GM21529 (cell line): ENCODE data around the gene UNKL.

ENCODE experiments used
- ATAC-seq: cut with Tn5 transposase; IDR thresholded peaks from one replicate; pipeline ENCODE4 v1.9.1; 2021; ENCODE audit not compliant: unreplicated experiment

Gene UNKL

DNA sequence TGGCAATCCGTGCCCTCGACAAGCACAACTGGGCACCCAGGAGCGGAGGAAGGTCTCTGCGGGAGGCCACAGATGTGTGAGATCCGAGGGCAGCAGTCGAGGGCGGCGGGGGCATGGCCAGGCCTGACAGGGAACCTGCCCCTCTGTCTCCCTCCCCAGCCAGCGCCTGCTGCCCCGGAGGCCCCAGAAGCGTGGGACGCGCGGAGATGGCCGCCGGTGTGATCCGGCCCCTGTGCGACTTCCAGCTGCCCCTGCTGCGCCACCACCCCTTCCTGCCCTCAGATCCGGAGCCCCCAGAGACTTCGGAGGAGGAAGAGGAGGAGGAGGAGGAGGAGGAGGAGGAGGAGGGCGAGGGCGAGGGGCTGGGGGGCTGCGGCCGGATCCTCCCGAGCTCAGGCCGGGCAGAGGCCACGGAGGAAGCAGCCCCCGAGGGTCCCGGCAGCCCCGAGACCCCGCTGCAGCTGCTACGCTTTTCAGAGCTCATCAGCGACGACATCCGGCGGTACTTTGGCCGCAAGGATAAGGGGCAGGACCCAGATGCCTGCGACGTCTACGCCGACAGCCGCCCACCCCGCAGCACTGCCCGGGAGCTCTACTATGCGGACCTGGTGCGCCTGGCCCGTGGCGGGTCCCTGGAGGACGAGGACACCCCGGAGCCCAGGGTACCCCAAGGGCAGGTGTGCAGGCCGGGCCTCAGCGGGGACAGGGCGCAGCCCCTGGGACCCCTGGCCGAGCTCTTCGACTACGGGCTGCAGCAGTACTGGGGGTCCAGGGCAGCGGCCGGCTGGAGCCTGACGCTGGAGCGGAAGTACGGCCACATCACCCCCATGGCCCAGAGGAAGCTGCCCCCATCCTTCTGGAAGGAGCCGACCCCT lies 18.1 kb upstream of the UNKL start:
- no peak for ATAC-seq

- ATAC-seq: no peak
These were observed 17.2 kb upstream of the UNKL start for GRCh38 chr16:1431497-1432270.

GRCh38 chr16:1430759-1431496 lies 16.4 kb upstream of the UNKL start, which contains the start of gene PERCC1:
TSS of gene PERCC1 (plus strand) at chr16:1431078. CDS start at chr16:1432594, 1,516 bp downstream.
- no peak for ATAC-seq

GRCh38 chr16:1430214-1430758 lies 15.8 kb upstream of the UNKL start:
- ATAC-seq: no peak

- ATAC-seq: no peak
These were observed 15.1 kb upstream of the UNKL start for GRCh38 chr16:1429631-1430030.

DNA sequence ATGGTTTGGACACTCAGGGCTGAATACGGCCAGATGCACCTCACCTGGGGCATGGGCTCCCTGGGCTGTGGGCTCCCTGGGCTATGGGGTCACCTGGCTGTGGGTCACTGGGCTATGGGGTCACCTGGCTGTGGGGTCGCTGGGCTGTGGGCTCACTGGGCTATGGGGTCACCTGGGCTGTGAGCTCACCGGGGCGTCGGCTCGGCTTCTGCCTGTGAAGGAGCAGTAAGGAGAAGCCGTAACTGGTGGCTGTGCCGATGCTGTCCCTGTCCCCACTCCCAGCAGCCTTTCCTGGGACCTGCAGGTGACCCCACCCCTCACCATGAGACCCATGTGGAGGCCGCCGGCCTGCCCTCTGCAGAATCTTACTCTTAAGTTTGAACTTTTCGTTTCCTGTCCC lies 14.5 kb upstream of the UNKL start:
- ATAC-seq: no peak

DNA sequence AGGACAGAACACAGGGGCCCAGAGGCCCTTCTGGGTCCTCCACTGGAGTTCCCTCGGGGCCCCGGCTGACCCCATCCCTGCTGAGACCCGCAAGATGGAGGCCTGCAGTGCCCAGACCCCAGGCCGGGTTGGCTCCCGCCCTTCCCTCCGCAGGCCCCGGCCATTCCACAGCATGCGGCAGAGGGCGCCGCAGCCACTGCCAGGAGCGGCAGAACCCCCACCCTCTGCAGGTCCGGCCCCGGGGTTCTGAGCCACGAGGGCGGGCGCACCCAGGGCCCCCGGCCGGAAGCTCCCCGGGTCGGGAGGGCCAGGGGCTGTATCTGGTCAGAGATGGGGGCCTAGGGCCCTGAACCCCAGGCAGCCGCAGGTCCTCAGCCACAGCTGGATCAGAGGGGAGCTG lies 14.0 kb upstream of the UNKL start:
- ATAC-seq: no peak

GRCh38 chr16:1427473-1428461 lies 13.3 kb upstream of the UNKL start:
- ATAC-seq: no peak

GRCh38 chr16:1426734-1427471 lies 12.4 kb upstream of the UNKL start:
- no peak for ATAC-seq

DNA sequence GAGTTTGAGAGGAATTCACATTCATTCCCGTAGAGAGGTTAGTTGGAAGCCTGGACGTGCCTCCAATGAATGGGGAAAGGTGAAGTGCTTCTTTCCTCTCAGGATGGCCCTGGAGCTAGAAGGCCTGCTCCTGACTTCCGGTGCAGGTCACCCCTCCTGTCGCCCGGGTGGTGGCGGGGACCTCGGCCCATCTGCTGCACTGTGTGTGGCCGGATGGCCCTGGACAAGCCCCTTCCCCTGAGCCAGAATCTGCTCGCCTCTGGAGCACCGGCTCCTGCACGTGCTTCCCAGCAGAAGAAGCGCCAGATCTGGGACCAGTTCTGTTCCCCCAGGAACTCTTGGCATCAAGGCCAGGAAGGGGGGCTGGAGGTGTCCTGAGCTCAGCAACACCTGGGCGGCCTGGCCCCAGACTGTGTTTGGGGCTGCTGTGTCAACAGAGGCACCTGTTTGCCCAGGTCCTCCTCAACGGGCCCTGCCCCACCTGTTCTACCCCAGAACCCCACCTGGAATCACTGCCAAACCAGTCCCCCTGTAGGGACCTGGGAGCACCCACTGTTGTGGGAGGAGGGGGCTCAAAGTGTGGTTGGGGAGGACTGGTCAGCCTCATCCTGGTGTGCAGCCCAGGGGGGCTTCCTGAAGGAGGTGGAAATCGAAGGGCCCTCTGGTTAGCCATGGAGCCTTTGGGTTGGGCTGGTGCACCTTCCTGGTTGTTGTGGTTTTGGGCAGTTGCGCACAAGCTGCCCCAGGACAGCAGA lies 11.3 kb upstream of the UNKL start:
- no peak for ATAC-seq

- ATAC-seq: no peak
These were observed 9.5 kb upstream of the UNKL start for GRCh38 chr16:1424028-1424427.

DNA sequence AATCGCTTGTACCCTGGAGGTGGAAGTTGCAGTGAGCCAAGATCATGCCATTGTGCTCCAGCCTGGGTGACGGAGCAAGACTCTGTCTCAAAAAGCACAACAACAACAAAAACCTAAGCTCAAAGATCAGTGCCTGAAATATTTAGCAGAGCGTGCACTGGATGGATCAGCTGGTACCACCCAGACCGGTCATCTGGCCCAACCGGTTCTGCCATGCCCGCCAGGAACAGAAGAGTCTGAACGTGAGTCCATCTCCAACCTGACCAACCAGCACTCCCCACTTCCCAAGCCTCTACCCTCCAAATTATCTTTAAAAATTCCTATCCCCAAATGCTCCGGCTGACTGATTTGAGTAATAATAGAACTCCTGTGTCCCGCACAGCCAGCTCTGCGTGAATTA lies 7.6 kb upstream of the UNKL start:
- no peak for ATAC-seq

DNA sequence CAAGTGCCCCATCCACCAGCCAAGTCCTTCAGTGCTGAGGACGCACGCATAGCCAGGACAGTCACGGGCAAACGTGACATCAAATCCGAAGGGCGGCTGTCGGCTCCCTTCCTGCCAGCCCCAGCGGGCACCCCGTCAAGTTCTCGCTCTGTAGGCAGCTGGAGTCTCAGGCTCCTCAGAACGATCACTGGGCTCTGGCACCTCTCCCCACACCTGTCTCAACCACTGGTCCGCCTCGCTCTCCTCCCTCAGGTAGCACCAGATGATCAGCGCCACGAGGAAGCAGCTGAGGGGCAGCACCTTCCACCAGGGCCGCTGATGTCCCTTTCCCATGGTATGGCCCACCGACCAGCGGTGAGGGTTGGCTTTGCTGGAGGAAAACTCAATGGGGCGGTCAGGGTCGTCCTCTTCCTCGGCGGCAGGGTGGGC lies 5.6 kb upstream of the UNKL start:
- peak; percentile 5 for ATAC-seq

DNA sequence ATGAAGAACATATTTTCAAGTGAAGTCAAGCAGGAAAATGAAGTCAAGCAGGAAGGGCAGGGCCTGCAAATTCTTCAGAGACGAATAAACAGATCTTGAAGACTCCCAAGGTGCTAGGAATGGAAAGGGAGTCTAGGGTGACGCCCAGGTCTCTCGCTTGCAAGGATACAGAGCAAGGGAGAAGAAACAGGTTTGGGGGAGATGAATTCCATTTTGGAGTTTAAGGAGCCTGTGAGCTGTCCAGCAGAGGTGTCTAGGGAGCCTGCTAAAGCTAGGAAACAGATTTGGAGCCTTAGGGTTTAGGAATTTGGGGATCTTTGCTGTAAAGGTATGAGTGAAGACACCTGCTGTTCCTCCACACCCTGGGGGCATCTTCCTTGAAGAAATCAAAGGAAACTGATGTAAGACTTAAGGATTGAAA lies 2.0 kb upstream of the UNKL start:
- no peak for ATAC-seq

DNA sequence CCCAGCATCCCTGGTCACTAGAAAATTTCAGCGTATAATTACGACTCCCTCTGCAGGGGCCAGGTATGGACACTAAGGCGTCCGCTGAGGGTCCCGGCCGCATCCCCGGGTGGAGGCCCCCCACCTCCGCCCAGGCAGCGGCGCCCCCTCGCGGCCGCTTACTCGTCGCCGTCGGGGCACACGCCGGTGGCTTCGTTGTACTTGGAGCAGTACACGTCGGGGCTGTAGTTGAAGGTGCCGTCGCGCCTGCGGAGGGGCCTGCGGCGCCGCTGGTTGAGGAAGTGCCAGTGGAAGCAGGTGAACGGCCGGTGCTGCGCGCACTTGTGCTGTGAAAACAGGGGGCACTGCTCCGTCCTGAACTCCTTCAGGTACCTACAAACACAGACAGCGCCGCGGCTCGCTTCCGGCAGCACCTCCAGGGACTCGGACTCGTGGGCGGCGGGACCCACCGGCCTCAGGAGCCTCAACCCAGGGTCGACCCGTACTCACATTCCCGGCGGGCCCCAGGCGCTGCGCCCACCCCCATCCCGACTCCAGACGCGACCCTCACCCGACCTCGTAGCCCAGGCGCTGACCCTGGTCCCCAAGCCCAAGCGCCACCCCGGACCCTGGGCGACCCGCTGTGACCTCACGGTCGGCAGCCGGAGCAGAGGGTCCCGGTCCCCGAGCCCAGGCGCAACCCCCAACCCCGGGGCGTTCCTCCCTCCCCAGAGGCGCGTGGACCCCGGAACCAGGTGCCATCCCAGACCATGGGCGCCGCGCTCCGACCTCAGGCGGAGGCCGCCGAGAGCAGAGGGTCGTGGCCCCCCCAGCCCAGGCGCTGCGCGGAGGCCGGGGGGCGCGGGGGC lies 596 bp downstream of the UNKL start:
- ATAC-seq: peak; percentile 31

- ATAC-seq: no peak
These were observed 1.7 kb downstream of the UNKL start for GRCh38 chr16:1412847-1413246.

DNA sequence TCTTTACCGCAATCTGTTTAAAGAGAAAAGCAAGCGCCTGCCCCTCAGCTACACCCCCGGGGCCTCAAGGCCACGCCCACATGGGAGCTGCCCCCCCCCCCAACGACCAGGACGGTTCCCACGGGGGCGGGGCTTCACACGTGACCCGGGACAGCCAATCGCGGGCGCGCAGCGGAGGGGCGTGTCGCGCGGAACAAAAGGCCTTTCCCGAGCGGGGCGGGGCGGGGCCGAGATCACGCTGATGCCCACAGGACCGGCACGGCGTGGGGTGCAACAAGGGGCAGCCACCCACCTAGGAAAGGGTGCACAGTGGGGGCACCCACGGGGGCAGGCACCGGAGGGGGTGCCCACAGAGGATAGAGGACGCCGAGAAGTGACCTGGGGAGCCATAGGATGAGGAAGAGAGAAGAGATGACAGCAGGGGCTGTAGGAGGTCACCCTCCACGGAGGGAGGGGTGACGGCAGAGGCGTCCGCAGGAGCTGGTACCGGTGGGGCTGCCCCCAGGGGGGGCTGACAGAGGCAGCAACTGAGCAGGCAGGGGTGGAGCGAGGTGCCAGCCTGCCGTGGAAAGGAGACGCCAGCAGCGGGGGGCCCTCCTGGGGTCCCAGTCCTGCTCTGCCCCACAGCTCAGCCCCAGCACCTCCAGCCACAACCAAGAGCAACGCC lies 6.2 kb downstream of the UNKL start:
- ATAC-seq: peak; percentile 81
